ENCODE results near the gene BNIP2.

DNA sequence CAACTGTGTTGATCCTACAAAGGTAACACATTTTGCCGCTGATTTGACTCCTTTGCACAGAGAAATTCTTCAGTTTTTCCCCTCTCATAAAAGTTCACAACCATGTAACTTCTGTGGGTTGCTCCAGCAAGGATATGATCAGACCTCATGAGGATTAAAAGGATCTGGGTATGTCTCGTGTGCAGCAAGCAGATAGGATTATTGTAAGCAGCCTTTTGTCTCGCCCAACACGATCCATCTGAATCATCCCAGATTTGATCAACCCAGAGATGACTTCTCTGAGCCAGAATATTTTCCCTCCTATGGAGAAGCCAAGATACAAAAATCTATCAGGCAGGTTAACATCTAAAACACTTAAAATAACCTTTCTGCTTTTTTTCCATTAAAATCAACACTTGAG is 12.8 kb upstream of the BNIP2 start:
- no peak for TF ChIP-seq TCF7L2 (IDR thresholded peaks at IDR 0.05; ENCODE audit: borderline replicate concordance, low read depth, low read length)
- TF ChIP-seq, protein P1, sequence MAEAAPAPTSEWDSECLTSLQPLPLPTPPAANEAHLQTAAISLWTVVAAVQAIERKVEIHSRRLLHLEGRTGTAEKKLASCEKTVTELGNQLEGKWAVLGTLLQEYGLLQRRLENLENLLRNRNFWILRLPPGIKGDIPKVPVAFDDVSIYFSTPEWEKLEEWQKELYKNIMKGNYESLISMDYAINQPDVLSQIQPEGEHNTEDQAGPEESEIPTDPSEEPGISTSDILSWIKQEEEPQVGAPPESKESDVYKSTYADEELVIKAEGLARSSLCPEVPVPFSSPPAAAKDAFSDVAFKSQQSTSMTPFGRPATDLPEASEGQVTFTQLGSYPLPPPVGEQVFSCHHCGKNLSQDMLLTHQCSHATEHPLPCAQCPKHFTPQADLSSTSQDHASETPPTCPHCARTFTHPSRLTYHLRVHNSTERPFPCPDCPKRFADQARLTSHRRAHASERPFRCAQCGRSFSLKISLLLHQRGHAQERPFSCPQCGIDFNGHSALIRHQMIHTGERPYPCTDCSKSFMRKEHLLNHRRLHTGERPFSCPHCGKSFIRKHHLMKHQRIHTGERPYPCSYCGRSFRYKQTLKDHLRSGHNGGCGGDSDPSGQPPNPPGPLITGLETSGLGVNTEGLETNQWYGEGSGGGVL (tag by site-specific recombination; IDR thresholded peaks at IDR 0.05), result no peak
- no peak for TF ChIP-seq ZNF114 (tag by site-specific recombination; IDR thresholded peaks at IDR 0.05)
- TF ChIP-seq, protein P2, sequence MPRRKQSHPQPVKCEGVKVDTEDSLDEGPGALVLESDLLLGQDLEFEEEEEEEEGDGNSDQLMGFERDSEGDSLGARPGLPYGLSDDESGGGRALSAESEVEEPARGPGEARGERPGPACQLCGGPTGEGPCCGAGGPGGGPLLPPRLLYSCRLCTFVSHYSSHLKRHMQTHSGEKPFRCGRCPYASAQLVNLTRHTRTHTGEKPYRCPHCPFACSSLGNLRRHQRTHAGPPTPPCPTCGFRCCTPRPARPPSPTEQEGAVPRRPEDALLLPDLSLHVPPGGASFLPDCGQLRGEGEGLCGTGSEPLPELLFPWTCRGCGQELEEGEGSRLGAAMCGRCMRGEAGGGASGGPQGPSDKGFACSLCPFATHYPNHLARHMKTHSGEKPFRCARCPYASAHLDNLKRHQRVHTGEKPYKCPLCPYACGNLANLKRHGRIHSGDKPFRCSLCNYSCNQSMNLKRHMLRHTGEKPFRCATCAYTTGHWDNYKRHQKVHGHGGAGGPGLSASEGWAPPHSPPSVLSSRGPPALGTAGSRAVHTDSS (tag by site-specific recombination; IDR thresholded peaks at IDR 0.05), result no peak
- TF ChIP-seq, protein P3, sequence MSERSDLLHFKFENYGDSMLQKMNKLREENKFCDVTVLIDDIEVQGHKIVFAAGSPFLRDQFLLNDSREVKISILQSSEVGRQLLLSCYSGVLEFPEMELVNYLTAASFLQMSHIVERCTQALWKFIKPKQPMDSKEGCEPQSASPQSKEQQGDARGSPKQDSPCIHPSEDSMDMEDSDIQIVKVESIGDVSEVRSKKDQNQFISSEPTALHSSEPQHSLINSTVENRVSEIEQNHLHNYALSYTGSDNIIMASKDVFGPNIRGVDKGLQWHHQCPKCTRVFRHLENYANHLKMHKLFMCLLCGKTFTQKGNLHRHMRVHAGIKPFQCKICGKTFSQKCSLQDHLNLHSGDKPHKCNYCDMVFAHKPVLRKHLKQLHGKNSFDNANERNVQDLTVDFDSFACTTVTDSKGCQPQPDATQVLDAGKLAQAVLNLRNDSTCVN (tag by site-specific recombination; optimal IDR thresholded peaks at IDR 0.05), result no peak
- TF ChIP-seq ZNF623 (tag by site-specific recombination; IDR thresholded peaks at IDR 0.05), result no peak
- TF ChIP-seq ZNF544 (tag by site-specific recombination; IDR thresholded peaks at IDR 0.05), result no peak
- TF ChIP-seq KLF1 (tag by site-specific recombination; IDR thresholded peaks at IDR 0.05), result no peak
- TF ChIP-seq, protein P4, sequence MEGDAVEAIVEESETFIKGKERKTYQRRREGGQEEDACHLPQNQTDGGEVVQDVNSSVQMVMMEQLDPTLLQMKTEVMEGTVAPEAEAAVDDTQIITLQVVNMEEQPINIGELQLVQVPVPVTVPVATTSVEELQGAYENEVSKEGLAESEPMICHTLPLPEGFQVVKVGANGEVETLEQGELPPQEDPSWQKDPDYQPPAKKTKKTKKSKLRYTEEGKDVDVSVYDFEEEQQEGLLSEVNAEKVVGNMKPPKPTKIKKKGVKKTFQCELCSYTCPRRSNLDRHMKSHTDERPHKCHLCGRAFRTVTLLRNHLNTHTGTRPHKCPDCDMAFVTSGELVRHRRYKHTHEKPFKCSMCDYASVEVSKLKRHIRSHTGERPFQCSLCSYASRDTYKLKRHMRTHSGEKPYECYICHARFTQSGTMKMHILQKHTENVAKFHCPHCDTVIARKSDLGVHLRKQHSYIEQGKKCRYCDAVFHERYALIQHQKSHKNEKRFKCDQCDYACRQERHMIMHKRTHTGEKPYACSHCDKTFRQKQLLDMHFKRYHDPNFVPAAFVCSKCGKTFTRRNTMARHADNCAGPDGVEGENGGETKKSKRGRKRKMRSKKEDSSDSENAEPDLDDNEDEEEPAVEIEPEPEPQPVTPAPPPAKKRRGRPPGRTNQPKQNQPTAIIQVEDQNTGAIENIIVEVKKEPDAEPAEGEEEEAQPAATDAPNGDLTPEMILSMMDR (tag by site-specific recombination; IDR thresholded peaks at IDR 0.05), result no peak
- TF ChIP-seq ZNF529 (tag by site-specific recombination; IDR thresholded peaks at IDR 0.05; ENCODE audit: insufficient replicate concordance), result no peak

Data from HEK293 (cell line).